Vagina (tissue), 2 donors: ENCODE results near the gene BORCS6. TPM values are rescaled to one million over a fixed set of nuclear protein-coding genes. Genes with fewer than 3 reads are reported as not detected.
A peak's percentile ranks its signal among the peaks of the same experiment; 100 is the strongest.

Experiments
- DNase-seq, 2 donors: peaks; one replicate each; pipeline ENCODE4 v3.0.0-alpha.2; 2017; ENCODE audit errors: extremely low spot score in 2 of 2
- H3K27ac ChIP-seq: fragments of 200-600 bp; sonication (generic); one replicate; pipeline ENCODE4 v1.5.1; 2019
- H3K27me3 ChIP-seq: fragments of 200-600 bp; sonication (generic); one replicate; pipeline ENCODE4 v1.5.1; 2019
- H3K36me3 ChIP-seq, 2 donors: fragments of 200-600 bp; sonication (generic); one replicate each; pipeline ENCODE4 v1.5.1; 2017 to 2019
- H3K4me1 ChIP-seq: fragments of 200-600 bp; sonication (generic); one replicate; pipeline ENCODE4 v1.5.1; 2019
- H3K4me3 ChIP-seq, 2 donors: fragments of 200-600 bp; sonication (generic); 1 replicate in 1 of 2; 2 replicates in 1 of 2; pipeline ENCODE4 v1.5.1; 2016 to 2019
- H3K9me3 ChIP-seq: fragments of 200-600 bp; sonication (generic); one replicate; pipeline ENCODE4 v1.5.1; 2019
- CTCF ChIP-seq, 3 experiments: fragments of 450-650 bp in 2 of 3; fragments of 200-600 bp in 1 of 3; sonication (generic) in 1 of 3; IDR thresholded peaks; one replicate each; pipeline ENCODE4 v1.5.1; 2017 to 2019; ENCODE audit warnings: antibody characterized with exemption in 3 of 3, mild to moderate bottlenecking in 2 of 3, moderate library complexity in 2 of 3
- POLR2A ChIP-seq, 2 donors: fragments of 450-650 bp; IDR thresholded peaks; one replicate each; pipeline ENCODE4 v1.6.1; 2017; ENCODE audit warnings: antibody characterized with exemption in 2 of 2, mild to moderate bottlenecking in 2 of 2, moderate library complexity in 2 of 2
- POLR2AphosphoS5 ChIP-seq, 2 donors: sonication (generic); formaldehyde crosslinking; IDR thresholded peaks; one replicate each; pipeline ENCODE4 v1.9.0; 2017; ENCODE audit warnings: antibody characterized with exemption in 2 of 2, mild to moderate bottlenecking in 2 of 2, low read depth in 1 of 2; ENCODE audit not compliant: insufficient read depth in 1 of 2
- intact Hi-C: fragments of 100-400 bp; cut with DNase I; formaldehyde crosslinking; loops from one replicate; pipeline ENCODE4 v1.15.1; 2023
- total RNA-seq: library from RNA; depleted of rRNA; stranded (reverse); fragments of >200 nt; gene quantifications from one replicate; pipeline ENCODE4 v1.2.3, GENCODE V29; 2016

Gene BORCS6
- 9.6 TPM for total RNA-seq

GRCh38 chr17:8189711-8190477, at the start of gene BORCS6:
Gene BORCS6 (minus strand): TSS chr17:8190180. CDS start chr17:8190140, 40 bp downstream.
- TF ChIP-seq POLR2AphosphoS5 (IDR thresholded peaks at IDR 0.05; ENCODE audit: insufficient read depth in 1 of 2, low read depth in 1 of 2) (peak; percentile 97 to 99), CTCF (IDR thresholded peaks at IDR 0.05) (peak in 1 of 3 experiments; percentile 15), POLR2A (IDR thresholded peaks at IDR 0.05) (peak; percentile 68 to 85)
- intact Hi-C loops, result no loop called here
- Histone ChIP-seq H3K27ac (peak within 1 kb of the TSS; percentile 100), H3K36me3 (no peaks in the 10 kb centered on the region), H3K4me3 (peak within 1 kb of the TSS; percentile 77 to 86), H3K27me3 (no peaks in the 10 kb centered on the region), H3K9me3 (no peaks in the 10 kb centered on the region), H3K4me1 (peaks cover 49% of the 10 kb centered on the region)
- DNase-seq, result peak in 1 of 2 donors; percentile 100

GRCh38 chr17:8237886-8238285, 47.9 kb upstream of the BORCS6 start:
- Histone ChIP-seq H3K4me3 (no peak overlapping the region), H3K4me1 (no peaks in the 10 kb centered on the region), H3K27me3 (no peaks in the 10 kb centered on the region), H3K36me3 (peaks cover 0 to 80% of the 10 kb centered on the region in 2 donors), H3K9me3 (no peaks in the 10 kb centered on the region), H3K27ac (no peak overlapping the region)
- TF ChIP-seq POLR2AphosphoS5 (IDR thresholded peaks at IDR 0.05; ENCODE audit: insufficient read depth in 1 of 2, low read depth in 1 of 2), result no peak
- intact Hi-C loops, result no loop called here
- DNase-seq, result no peak

- intact Hi-C loops, result no loop called here
- H3K27ac ChIP-seq, result no peak overlapping the region
- TF ChIP-seq POLR2A (IDR thresholded peaks at IDR 0.05), result no peak
- no peak for TF ChIP-seq CTCF (IDR thresholded peaks at IDR 0.05)
- no peak for TF ChIP-seq POLR2AphosphoS5 (IDR thresholded peaks at IDR 0.05; ENCODE audit: insufficient read depth in 1 of 2, low read depth in 1 of 2)
- H3K36me3 ChIP-seq, result peaks cover 0 to 86% of the 10 kb centered on the region in 2 donors
- no peaks in the 10 kb centered on the region for H3K4me1 ChIP-seq
- H3K9me3 ChIP-seq, result no peaks in the 10 kb centered on the region
- H3K4me3 ChIP-seq, result no peak overlapping the region
- no peak for DNase-seq
- no peaks in the 10 kb centered on the region for H3K27me3 ChIP-seq
Observed at GRCh38 chr17:8237175-8237574, 47.2 kb upstream of the BORCS6 start.

- intact Hi-C loops, result no loop called here
- H3K36me3 ChIP-seq, result peaks cover 0 to 92% of the 10 kb centered on the region in 2 donors
Observed at GRCh38 chr17:8235676-8236075, 45.7 kb upstream of the BORCS6 start.

More at GRCh38 chr17:8235676-8236075, 45.7 kb upstream of the BORCS6 start:
- DNase-seq, result no peak
- TF ChIP-seq POLR2AphosphoS5 (IDR thresholded peaks at IDR 0.05; ENCODE audit: insufficient read depth in 1 of 2, low read depth in 1 of 2) (no peak), POLR2A (IDR thresholded peaks at IDR 0.05) (no peak), CTCF (IDR thresholded peaks at IDR 0.05) (no peak)
- Histone ChIP-seq H3K27ac (no peak overlapping the region), H3K9me3 (no peaks in the 10 kb centered on the region), H3K4me3 (no peak overlapping the region), H3K27me3 (no peaks in the 10 kb centered on the region), H3K4me1 (no peaks in the 10 kb centered on the region)
